HG02588 (cell line): ENCODE data around the gene ONECUT3.

Experiments
- ATAC-seq: cut with Tn5 transposase; IDR thresholded peaks from one replicate; pipeline ENCODE4 v1.9.1; 2021; ENCODE audit warnings: mild to moderate bottlenecking, moderate library complexity; ENCODE audit not compliant: unreplicated experiment

Gene ONECUT3

GRCh38 chr19:1828279-1829238 lies 75.3 kb downstream of the ONECUT3 start:
- ATAC-seq, result no peak

GRCh38 chr19:1829958-1830357 lies 76.7 kb downstream of the ONECUT3 start:
- no peak for ATAC-seq

GRCh38 chr19:1830568-1830967 lies 77.3 kb downstream of the ONECUT3 start:
- ATAC-seq, result no peak
